IPS-NIHi11 (cell line): ENCODE data around the gene UBE2D1.

ENCODE experiments used
- DNase-seq: peaks from one replicate; pipeline ENCODE4 v3.0.0; 2012; ENCODE audit warnings: mixed read lengths, low spot score

The UBE2D1 gene

GRCh38 chr10:58334817-58335305 is at the start of gene UBE2D1:
TSS of gene UBE2D1 (plus strand) at chr10:58335006. CDS start at chr10:58335202, 196 bp downstream.
- peak; percentile 90 for DNase-seq

DNA sequence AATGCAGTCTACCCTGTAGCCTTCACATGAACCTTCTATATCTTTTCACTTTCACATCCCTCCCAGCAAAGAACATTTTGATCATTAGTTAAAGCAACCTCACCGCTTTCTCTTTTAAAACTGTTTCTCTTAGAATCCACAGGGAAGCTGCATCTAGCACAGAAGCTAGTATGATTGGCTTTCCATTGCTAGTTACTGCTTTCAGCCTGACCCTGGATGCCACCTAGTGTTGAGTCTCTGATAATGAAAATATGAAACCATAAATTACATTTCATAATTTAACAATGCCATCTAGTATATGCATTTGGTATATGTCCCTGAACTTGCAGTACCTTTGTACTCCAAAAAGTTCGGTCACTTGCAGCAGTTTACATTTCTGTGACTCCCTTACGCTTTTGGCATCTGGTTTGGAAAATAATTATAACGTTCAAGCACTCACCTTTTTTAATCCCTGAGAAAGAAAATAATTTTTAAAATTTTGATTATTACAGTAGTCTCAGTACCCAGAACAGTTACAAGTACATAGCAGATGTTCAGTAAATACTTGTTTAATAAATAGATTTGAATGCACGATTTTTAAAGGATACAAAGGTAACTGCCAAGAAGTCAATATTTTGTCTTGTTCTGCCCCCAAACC is 43.1 kb upstream of the UBE2D1 start:
- peak; percentile 23 for DNase-seq

DNA sequence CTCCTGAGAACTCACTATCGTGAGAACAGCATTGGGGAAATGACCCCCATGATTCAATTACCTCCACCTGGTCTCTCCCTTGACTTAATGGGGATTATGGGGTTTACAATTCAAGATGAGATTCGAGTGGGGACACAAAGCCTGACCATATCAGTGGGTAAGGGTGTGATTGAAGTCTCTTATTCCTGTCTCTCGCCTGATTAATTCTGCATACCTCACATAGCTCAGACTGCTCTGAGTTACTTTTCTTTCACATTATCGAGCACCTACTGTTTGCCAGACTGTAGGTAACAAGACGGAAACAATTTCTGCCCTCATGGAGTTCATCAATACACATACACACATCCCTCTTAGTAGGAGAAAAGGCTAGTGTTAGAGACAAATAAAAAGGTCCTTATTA is 40.8 kb upstream of the UBE2D1 start:
- DNase-seq = no peak

GRCh38 chr10:58299580-58299979 is 35.2 kb upstream of the UBE2D1 start:
- DNase-seq = peak; percentile 62

GRCh38 chr10:58300676-58301075 is 34.1 kb upstream of the UBE2D1 start:
- no peak for DNase-seq

DNA sequence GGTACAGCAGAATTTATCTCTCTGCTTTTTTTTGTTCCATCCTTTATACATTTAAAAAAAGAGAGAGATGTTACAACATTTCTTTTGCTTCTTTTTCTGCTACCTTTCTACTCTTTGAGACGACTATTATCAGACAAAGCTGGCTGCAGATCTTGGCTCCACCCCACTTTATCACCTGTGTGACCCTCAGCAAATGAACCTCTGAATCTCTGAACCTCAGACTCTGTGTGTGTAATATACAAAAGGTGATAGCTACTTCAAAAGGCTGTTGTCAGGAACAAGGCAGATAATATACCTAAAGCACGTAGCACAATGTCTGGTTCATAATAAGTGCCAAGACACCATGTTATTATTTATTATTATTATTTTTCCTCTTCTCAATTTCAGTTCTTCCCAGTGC is 32.6 kb upstream of the UBE2D1 start:
- DNase-seq = no peak

DNA sequence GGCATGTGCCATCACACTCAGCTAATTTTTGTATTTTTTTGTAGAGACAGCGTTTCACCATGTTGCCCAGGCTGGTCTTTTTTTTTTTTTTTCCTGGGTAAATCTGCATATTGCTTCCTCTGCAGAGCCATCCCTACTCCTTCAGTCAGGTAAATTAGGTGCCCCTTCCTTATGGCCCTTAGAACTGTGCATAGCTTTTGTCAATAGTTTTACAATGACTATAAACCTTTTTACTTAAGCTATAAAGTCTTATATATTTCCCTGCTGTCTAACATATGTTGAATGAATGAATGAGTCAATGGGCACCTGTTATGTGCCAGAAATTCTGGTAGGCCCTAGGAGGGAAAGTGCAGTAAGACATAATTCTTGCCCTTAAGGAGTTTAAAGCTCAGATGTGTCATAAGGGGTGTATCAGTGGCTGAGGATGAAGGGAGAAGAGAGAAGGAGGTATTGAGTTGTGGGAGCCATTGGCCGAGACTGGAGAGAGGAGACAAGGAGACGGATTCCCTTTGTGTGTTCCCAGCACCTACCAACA is 30.6 kb upstream of the UBE2D1 start:
- DNase-seq = no peak

DNA sequence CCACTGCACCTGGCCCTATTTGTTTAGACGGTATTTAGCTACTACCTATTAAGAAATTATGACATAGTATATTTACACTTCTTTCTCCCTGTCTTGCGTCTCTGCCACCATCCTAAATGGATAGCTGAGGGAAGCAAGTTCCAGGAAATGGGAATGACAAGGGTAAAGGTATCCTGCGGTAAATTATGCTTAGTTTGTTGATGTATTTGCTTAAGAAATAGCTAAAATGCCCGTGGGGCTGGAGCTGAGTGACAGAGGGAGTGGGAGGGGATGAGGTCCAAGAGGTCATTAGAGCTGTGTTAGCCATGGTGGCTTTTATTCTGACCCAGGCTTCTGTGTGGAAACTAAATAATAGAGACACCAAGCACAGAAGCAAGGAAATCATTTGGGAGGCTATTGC is 29.0 kb upstream of the UBE2D1 start:
- no peak for DNase-seq

- no peak for DNase-seq
Observed at GRCh38 chr10:58307676-58308075, 27.1 kb upstream of the UBE2D1 start.

GRCh38 chr10:58311026-58311425 is 23.8 kb upstream of the UBE2D1 start:
- no peak for DNase-seq

GRCh38 chr10:58316874-58317273 is 17.9 kb upstream of the UBE2D1 start:
- no peak for DNase-seq

- DNase-seq = no peak
Observed at GRCh38 chr10:58318346-58318745, 16.5 kb upstream of the UBE2D1 start.

- DNase-seq = no peak
Observed at GRCh38 chr10:58319599-58319998, 15.2 kb upstream of the UBE2D1 start.

GRCh38 chr10:58320351-58321049 is 14.3 kb upstream of the UBE2D1 start:
- DNase-seq = no peak

DNA sequence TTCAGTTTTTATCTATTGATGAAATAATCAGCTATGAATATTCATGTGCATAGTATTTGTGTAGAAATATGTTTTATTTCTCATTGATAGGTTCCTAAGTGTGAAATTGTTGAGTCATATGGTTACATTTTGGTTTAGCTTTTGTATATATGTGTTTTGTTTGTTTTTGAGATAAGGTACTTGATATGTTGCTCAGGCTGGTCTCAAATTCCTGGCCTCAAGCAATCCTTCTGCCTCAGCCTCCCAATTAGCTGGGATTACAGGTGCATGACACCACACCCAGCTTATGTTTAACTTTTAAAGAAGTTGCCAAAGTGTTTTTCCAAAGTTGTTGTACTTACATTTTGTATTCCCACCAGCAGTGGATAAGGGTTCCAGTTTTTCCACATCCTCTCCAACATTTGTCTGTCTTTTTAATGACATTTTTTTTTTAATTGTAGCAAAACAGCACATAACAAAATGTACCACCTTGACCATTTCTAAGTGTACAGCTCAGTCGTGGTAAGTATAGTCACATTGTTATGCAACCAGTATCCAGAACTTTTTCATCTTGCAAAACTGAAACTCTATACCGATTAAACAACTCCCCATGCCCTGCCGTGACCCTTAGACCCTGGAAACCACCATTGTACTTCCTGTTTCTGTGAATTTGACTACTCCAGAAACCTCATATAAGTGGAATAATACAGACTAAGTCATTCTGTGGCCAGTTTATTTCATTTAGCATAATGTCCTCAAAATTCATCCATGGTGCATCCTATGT is 12.6 kb upstream of the UBE2D1 start:
- no peak for DNase-seq

- DNase-seq = no peak
Observed at GRCh38 chr10:58322835-58323209, 12.0 kb upstream of the UBE2D1 start.

DNA sequence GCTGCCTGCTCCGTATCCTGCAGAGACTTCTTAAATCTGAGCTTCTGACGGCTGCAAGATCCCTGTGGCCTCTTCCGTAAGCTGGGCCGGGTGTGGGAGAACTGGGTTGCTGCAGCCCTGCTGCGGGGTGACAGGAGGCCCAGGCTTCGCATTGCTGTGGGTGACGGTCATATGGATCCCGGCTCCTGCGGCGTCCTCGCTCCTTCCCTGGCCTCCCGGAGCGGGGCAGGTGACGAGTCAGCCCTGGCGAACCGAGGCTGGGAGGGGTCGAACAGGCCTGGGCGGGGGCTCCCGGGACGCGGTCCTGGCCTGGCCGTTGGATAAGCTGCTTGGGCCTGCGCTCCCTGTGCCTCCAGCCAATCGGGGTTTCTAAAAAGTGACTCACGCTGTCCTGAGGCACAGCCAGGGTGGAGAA is 7.8 kb upstream of the UBE2D1 start:
- no peak for DNase-seq

DNA sequence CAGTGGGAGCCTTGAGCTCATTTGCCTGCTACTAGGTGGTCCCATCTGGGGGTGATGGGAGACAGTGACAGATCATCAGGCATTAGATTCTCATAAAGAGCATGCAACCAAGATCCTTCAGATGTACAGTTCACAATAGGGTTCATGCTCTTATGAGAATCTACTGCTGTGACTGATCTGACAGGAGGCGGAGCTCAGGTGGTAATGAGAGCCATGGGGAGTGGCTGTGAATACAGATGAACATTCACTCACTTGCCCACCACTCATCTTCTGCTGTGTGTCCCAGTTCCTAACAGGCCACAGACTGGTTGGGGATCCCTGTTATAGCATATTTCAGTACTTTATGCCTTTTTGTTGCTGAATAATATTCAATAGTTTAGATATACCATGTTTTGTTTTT is 6.6 kb upstream of the UBE2D1 start:
- no peak for DNase-seq

- DNase-seq = no peak
Observed at GRCh38 chr10:58330431-58330830, 4.4 kb upstream of the UBE2D1 start.

GRCh38 chr10:58331646-58332045 is 3.2 kb upstream of the UBE2D1 start:
- DNase-seq = no peak

DNA sequence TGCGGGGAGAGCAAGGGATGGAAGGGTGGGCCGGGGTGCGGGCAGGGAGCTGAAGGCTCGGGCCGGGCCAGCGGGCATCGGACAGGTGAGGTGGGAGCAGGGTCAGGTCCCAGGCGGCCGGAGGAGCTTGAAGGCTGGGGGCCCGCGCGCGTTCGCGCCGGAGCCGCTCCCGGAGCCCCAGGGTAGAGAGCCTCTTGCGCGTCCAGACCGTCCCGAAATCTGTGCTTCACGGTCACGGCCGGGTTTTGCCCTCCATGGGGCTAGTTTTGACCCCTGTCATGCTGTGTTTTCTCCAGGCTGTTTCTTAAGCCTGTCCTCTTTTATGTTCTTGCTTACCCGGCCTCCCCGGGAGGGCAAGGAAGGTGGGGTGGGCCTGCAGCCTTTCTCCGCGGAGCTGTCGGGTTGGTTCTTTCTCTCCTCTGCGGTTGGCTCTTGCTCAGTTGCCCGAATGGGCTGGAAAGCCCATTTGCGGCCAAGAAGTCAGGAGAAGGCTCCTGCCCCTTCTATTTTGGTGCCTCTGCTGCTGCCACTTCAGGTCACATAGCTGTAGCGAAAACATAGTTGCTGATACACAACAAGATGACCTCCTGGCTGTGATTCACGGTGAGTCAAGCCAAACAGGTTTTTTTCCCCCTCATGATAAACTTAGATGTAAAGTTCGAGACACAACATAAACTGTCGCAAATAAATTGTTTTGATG is 650 bp downstream of the UBE2D1 start:
- DNase-seq = peak; percentile 45

DNA sequence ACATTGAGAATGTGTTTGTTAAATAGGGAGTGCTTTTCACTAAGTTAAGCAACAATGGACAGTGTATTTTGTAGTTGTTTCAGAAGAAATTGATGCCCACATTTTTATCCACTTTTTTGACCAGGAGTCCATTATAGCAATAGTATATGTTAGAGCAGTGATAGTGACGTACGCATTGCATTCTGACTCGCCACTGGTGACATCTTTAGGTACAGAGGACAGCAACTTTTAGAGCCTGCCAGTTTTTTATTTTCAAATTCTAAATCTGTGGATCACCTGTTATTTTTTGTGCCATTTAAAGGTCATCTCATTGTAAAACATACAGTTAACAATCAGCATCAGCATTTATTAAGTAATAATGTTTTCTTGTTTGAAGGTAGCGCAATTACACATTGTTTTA is 1.4 kb downstream of the UBE2D1 start:
- no peak for DNase-seq
